Measurements from ENCODE around the gene ETV4.

DNA sequence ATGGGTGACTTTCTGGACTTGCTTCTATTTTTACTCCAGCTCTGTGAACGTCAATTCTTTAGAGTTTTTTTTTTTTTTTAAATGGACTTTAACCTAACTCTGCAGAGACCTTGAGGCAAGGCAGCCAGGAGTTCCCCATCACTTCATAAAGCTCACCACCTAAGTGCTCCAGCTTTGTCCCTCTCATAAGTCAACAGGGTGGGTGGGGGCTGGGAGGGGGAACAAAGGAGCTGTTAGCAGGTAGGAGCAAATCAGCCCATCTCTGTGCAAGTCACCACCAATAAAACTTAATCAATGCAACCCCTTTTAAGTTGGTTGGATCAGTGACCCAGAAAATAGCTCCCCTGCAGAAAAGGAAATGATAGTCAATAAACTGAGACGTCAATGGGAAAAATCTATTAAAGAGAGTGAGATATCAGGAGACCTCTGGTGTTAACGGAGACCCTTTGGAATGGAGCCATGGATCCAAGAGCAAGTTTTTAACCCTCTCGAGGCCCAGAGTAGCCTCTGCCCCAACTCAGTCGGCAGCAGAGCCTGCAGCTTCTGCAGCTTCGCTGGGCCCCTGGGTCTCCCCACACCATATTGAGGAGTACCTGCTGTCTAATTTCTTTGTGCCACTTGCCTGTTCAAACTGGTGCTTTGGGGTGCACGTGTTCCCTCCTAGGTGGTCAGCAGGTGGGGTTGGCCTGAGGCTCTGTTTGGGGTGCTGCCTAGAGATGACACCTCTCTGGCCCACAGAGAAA, 27.6 kb upstream of the ETV4 start:
- TF ChIP-seq, protein P1, sequence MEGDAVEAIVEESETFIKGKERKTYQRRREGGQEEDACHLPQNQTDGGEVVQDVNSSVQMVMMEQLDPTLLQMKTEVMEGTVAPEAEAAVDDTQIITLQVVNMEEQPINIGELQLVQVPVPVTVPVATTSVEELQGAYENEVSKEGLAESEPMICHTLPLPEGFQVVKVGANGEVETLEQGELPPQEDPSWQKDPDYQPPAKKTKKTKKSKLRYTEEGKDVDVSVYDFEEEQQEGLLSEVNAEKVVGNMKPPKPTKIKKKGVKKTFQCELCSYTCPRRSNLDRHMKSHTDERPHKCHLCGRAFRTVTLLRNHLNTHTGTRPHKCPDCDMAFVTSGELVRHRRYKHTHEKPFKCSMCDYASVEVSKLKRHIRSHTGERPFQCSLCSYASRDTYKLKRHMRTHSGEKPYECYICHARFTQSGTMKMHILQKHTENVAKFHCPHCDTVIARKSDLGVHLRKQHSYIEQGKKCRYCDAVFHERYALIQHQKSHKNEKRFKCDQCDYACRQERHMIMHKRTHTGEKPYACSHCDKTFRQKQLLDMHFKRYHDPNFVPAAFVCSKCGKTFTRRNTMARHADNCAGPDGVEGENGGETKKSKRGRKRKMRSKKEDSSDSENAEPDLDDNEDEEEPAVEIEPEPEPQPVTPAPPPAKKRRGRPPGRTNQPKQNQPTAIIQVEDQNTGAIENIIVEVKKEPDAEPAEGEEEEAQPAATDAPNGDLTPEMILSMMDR (IDR thresholded peaks at IDR 0.05), result no peak
- TF ChIP-seq POLR2A (IDR thresholded peaks at IDR 0.05), result no peak
